NT2/D1 (cell line): ENCODE measurements around the gene RPSA.

Experiments used
- DNase-seq: peaks from one replicate; pipeline ENCODE4 v3.0.0-alpha.2; 2011; ENCODE audit warnings: low read depth, low spot score
- H3K27me3 ChIP-seq: 2 replicates; pipeline ENCODE4 v1.6.0; 2011; ENCODE audit warnings: mild to moderate bottlenecking; ENCODE audit not compliant: insufficient read length, insufficient read depth
- H3K36me3 ChIP-seq: 2 replicates; pipeline ENCODE4 v1.6.1; 2011; ENCODE audit warnings: mild to moderate bottlenecking, low read length, mixed read lengths; ENCODE audit not compliant: insufficient read depth, insufficient read length
- H3K4me1 ChIP-seq: 2 replicates; pipeline ENCODE4 v1.5.1; 2011; ENCODE audit not compliant: insufficient read depth, insufficient read length
- H3K4me3 ChIP-seq: 2 replicates; pipeline ENCODE4 v1.5.1; 2011; ENCODE audit warnings: low read depth; ENCODE audit not compliant: insufficient read length
- H3K9ac ChIP-seq: 2 replicates; pipeline ENCODE4 v1.6.0; 2011; ENCODE audit warnings: low read depth; ENCODE audit not compliant: insufficient read length
- H3K9me3 ChIP-seq: 2 replicates; pipeline ENCODE4 v1.5.1; 2011; ENCODE audit warnings: mild to moderate bottlenecking, low read length; ENCODE audit not compliant: insufficient read depth
- SUZ12 ChIP-seq: IDR thresholded peaks from 2 replicates; pipeline ENCODE4 v1.6.1; 2011; ENCODE audit not compliant: insufficient read length, insufficient read depth; ENCODE audit errors: extremely low read depth
- YY1 ChIP-seq: IDR thresholded peaks from 2 replicates; pipeline ENCODE4 v1.6.1; 2011; ENCODE audit not compliant: insufficient read length, insufficient read depth
- ZNF274 ChIP-seq: IDR thresholded peaks from 2 replicates; pipeline ENCODE4 v1.6.1; 2011; ENCODE audit warnings: mild to moderate bottlenecking, low read depth, low read length

RPSA gene

GRCh38 chr3:39376959-39377634 lies 29.4 kb upstream of the RPSA start:
- peaks cover 14% of the 10 kb centered on the region; the same call in 1 of the 2 replicates for H3K9me3 ChIP-seq
- H3K9ac ChIP-seq = no peak overlapping the region
- no peak overlapping the region for H3K4me3 ChIP-seq
- no peaks in the 10 kb centered on the region for H3K36me3 ChIP-seq
- peak; percentile 71 for DNase-seq
- no peaks in the 10 kb centered on the region for H3K27me3 ChIP-seq
- peaks cover 11% of the 10 kb centered on the region for H3K4me1 ChIP-seq
- TF ChIP-seq ZNF274 (no peak), YY1 (no peak)

GRCh38 chr3:39378088-39378487 lies 28.4 kb upstream of the RPSA start:
- Histone ChIP-seq H3K4me3 (no peak overlapping the region), H3K27me3 (no peaks in the 10 kb centered on the region), H3K9me3 (peaks cover 4% of the 10 kb centered on the region; the same call in 1 of the 2 replicates), H3K4me1 (peaks cover 11% of the 10 kb centered on the region), H3K36me3 (no peaks in the 10 kb centered on the region), H3K9ac (peak overlapping the region; percentile 28)
- DNase-seq = peak; percentile 76
- TF ChIP-seq SUZ12 = no peak
- no peak for TF ChIP-seq YY1
- no peak for TF ChIP-seq ZNF274

- TF ChIP-seq SUZ12 = no peak
- Histone ChIP-seq H3K9ac (no peak overlapping the region), H3K27me3 (no peaks in the 10 kb centered on the region), H3K4me3 (no peak overlapping the region), H3K36me3 (no peaks in the 10 kb centered on the region), H3K9me3 (no peaks in the 10 kb centered on the region), H3K4me1 (peaks cover 11% of the 10 kb centered on the region)
- no peak for DNase-seq
These were observed 27.4 kb upstream of the RPSA start for GRCh38 chr3:39378957-39379777.

GRCh38 chr3:39379778-39380155 lies 26.8 kb upstream of the RPSA start:
- Histone ChIP-seq H3K4me1 (peaks cover 9% of the 10 kb centered on the region), H3K9ac (no peak overlapping the region), H3K9me3 (no peaks in the 10 kb centered on the region), H3K4me3 (no peak overlapping the region), H3K27me3 (no peaks in the 10 kb centered on the region), H3K36me3 (no peaks in the 10 kb centered on the region)
- DNase-seq = no peak
- no peak for TF ChIP-seq ZNF274
- TF ChIP-seq YY1 = no peak
- TF ChIP-seq SUZ12 = no peak

DNA sequence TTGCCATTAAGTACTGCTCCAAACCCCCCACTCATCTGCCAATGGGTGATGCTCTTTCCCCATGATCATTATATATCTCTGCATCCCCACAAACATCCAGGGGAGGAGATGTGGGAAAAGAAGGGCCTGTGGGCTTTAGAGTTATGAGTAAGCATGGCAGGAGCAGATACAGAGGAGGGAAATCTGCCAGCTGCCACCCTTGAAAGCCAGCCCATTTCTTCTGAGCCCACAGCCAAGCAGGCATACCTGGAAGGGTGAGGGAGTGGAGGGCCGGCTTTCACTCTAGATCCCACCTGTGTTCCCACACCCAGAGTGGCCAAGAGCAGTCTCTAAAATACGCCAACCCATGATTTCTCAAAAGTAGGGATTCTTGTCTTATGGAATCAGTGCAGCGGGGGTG lies 25.1 kb upstream of the RPSA start:
- H3K9me3 ChIP-seq = no peaks in the 10 kb centered on the region
- H3K36me3 ChIP-seq = peaks cover 12% of the 10 kb centered on the region
- TF ChIP-seq ZNF274 (no peak), SUZ12 (no peak), YY1 (no peak)
- no peaks in the 10 kb centered on the region for H3K27me3 ChIP-seq
- no peak overlapping the region for H3K9ac ChIP-seq
- peaks cover 12% of the 10 kb centered on the region for H3K4me1 ChIP-seq
- H3K4me3 ChIP-seq = no peak overlapping the region
- no peak for DNase-seq

- peaks cover 14% of the 10 kb centered on the region for H3K4me1 ChIP-seq
- DNase-seq = peak; percentile 81
- peak within 1 kb of the TSS; percentile 93 for H3K4me3 ChIP-seq
- peaks cover 29% of the 10 kb centered on the region for H3K36me3 ChIP-seq
- TF ChIP-seq SUZ12 = no peak
- no peak for TF ChIP-seq YY1
- no peak for TF ChIP-seq ZNF274
- no peaks in the 10 kb centered on the region for H3K9me3 ChIP-seq
- no peaks in the 10 kb centered on the region for H3K27me3 ChIP-seq
- H3K9ac ChIP-seq = peak within 1 kb of the TSS; percentile 94
These were observed 23.3 kb upstream of the RPSA start, which contains the start of gene SLC25A38 for GRCh38 chr3:39383045-39383880. Gene SLC25A38 (plus strand): TSS chr3:39383370. CDS start chr3:39383725, 355 bp downstream.
